ENCODE data around the gene RPL19. TPM values are rescaled to one million over a fixed set of nuclear protein-coding genes. Genes with fewer than 3 reads are reported as not detected.

Gene RPL19
- total and polyA plus RNA-seq, 2 experiments from 2014 or later = 1,594 to 2,627 TPM

DNA sequence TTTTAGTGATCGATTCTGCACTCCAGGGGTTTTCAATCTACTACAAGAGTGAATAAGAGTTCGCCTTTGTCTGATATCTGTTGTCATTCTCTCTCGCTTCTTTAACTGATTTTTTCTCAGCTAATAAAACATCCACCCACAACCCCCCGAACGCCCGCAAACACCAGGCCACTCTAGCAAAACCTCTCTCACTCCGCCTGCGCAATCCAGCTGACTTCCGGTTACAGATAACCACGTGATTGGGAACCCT is 338 bp upstream of the RPL19 start:
- Histone ChIP-seq H3K4me2 (peak overlapping the region; percentile 99), H2AFZ (no peak overlapping the region), H3K27ac (ENCODE audit: low read depth) (peak overlapping the region; percentile 89), H3K27me3 (ENCODE audit: insufficient read depth) (no peaks in the 10 kb centered on the region), H3K9me2 (ENCODE audit: insufficient read depth) (no peaks in the 10 kb centered on the region), H3F3A (replicated peaks; ENCODE audit: low read depth) (peaks cover 51% of the 10 kb centered on the region), H3K36me3 (ENCODE audit: insufficient read depth) (peaks cover 40% of the 10 kb centered on the region), H3K79me2 (replicated peaks; ENCODE audit: insufficient read depth) (peaks cover 45% of the 10 kb centered on the region), H4K20me1 (replicated peaks; ENCODE audit: insufficient read depth) (peaks cover 26% of the 10 kb centered on the region), H3K4me1 (ENCODE audit: insufficient read depth) (peaks cover 43% of the 10 kb centered on the region), H3K4me3 (peak overlapping the region; percentile 99)
- Mint-ChIP-seq H3K36me3 (ENCODE audit: low read depth) (peaks cover 49% of the 10 kb centered on the region), H3K27me3 (ENCODE audit: insufficient read depth, low read depth, poor library complexity) (peaks cover 26% of the 10 kb centered on the region), H3K4me3 (peak overlapping the region; percentile 88), H3K9me3 (no peaks in the 10 kb centered on the region; the same call in 2 of the 3 replicates), H3K4me1 (peaks cover 46% of the 10 kb centered on the region), H3K27ac (peak overlapping the region; percentile 100)
- peak; percentile 20 for ATAC-seq
- TF ChIP-seq NANOG (IDR thresholded peaks at IDR 0.05; ENCODE audit: borderline replicate concordance) = no peak
- no peak for TF ChIP-seq ZNF114 (CRISPR knock-in tag; IDR thresholded peaks at IDR 0.05)
- TF ChIP-seq ZNF331 (CRISPR knock-in tag; IDR thresholded peaks at IDR 0.05; ENCODE audit: low read depth) = no peak
- no peak for TF ChIP-seq ETS1 (IDR thresholded peaks at IDR 0.05)
- no peak for TF ChIP-seq REST (IDR thresholded peaks at IDR 0.05; ENCODE audit: unreplicated experiment)
- TF ChIP-seq STAT1 (IDR thresholded peaks at IDR 0.05; ENCODE audit: unreplicated experiment) = no peak
- no peak for TF ChIP-seq CREB1 (CRISPR knock-in tag; IDR thresholded peaks at IDR 0.05; ENCODE audit: low read depth)
- no peak for TF ChIP-seq JUNB (IDR thresholded peaks at IDR 0.05; ENCODE audit: unreplicated experiment)
- peak; percentile 98 for DNase-seq (ENCODE audit: low spot score)

DNA sequence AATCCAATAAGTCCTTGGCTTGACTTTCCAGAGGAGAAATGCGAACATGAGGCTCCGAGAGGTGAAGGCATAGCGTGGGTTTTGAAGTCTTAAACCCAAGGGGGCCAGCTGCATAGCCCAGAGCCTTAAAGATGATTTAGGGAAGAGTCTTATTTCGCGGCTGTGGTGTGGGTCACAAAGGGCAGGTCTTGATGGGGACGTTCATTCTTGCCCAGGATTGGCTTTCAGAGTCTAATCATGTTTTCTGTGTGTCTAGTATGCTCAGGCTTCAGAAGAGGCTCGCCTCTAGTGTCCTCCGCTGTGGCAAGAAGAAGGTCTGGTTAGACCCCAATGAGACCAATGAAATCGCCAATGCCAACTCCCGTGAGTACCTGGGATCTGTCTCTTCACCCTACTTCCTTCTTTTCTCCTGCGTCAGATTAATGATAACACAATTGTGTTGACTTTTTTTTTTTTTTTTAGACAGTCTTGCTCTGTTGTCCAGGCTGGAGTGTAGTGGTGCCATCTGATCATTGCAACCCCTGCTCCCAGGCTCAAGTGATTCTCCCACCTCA is 951 bp downstream of the RPL19 start:
- Mint-ChIP-seq H3K9me3 (no peaks in the 10 kb centered on the region; the same call in 2 of the 3 replicates), H3K27ac (peak overlapping the region; percentile 100), H3K4me1 (peaks cover 34% of the 10 kb centered on the region), H3K4me3 (peak overlapping the region; percentile 88), H3K36me3 (ENCODE audit: low read depth) (peaks cover 57% of the 10 kb centered on the region), H3K27me3 (ENCODE audit: insufficient read depth, low read depth, poor library complexity) (peaks cover 22% of the 10 kb centered on the region)
- no peak for DNase-seq (ENCODE audit: low spot score)
- H3F3A ChIP-seq (replicated peaks; ENCODE audit: low read depth) = peaks cover 57% of the 10 kb centered on the region
- H3K4me1 ChIP-seq (ENCODE audit: insufficient read depth) = peaks cover 30% of the 10 kb centered on the region
- peaks cover 46% of the 10 kb centered on the region for H3K36me3 ChIP-seq (ENCODE audit: insufficient read depth)
- peak overlapping the region; percentile 99 for H3K4me3 ChIP-seq
- no peak overlapping the region for H2AFZ ChIP-seq
- H3K27me3 ChIP-seq (ENCODE audit: insufficient read depth) = no peaks in the 10 kb centered on the region
- peak overlapping the region; percentile 89 for H3K27ac ChIP-seq (ENCODE audit: low read depth)
- no peak for ATAC-seq
- no peaks in the 10 kb centered on the region for H3K9me2 ChIP-seq (ENCODE audit: insufficient read depth)
- H3K4me2 ChIP-seq = peak overlapping the region; percentile 99
- H4K20me1 ChIP-seq (replicated peaks; ENCODE audit: insufficient read depth) = peaks cover 28% of the 10 kb centered on the region
- peaks cover 32% of the 10 kb centered on the region for H3K79me2 ChIP-seq (replicated peaks; ENCODE audit: insufficient read depth)
- TF ChIP-seq POLR2AphosphoS5 (IDR thresholded peaks at IDR 0.05; ENCODE audit: low read depth) (no peak), CTCF (conservative IDR thresholded peaks at IDR 0.05; ENCODE audit: low read depth in 2 of 2) (no peak), NANOG (IDR thresholded peaks at IDR 0.05; ENCODE audit: borderline replicate concordance) (no peak), ETS1 (IDR thresholded peaks at IDR 0.05) (no peak), JUNB (IDR thresholded peaks at IDR 0.05; ENCODE audit: unreplicated experiment) (no peak)
